Loucy (cell line): Measurements from ENCODE around the gene GRIK2.

Experiments used
- H2AFZ ChIP-seq: fragments of 200-600 bp; sonication (generic); 2 replicates; pipeline ENCODE4 v1.6.0; 2016; ENCODE audit warnings: antibody characterized with exemption, mild to moderate bottlenecking, low read length, moderate library complexity
- H3F3A ChIP-seq: fragments of 200-600 bp; 2 replicates; pipeline ENCODE4 v1.6.0; 2016; ENCODE audit warnings: antibody characterized with exemption, low read depth, mild to moderate bottlenecking
- H3K27me3 ChIP-seq: fragments of 200-600 bp; sonication (generic); 2 replicates; pipeline ENCODE4 v1.6.1; 2014; ENCODE audit warnings: low read length, mild to moderate bottlenecking; ENCODE audit not compliant: insufficient read depth, poor library complexity, severe bottlenecking
- H3K36me3 ChIP-seq: fragments of 200-600 bp; sonication (generic); 2 replicates; pipeline ENCODE4 v1.6.1; 2016; ENCODE audit warnings: low read length; ENCODE audit not compliant: insufficient read depth
- H3K4me1 ChIP-seq: fragments of 200-600 bp; sonication (generic); 2 replicates; pipeline ENCODE4 v1.5.1; 2014; ENCODE audit warnings: low read length, mild to moderate bottlenecking; ENCODE audit not compliant: insufficient read depth, poor library complexity, severe bottlenecking
- H3K4me2 ChIP-seq: fragments of 200-600 bp; sonication (generic); 2 replicates; pipeline ENCODE4 v1.6.0; 2014; ENCODE audit warnings: antibody characterized with exemption, low read length, low read depth, mild to moderate bottlenecking; ENCODE audit not compliant: poor library complexity, severe bottlenecking
- H3K4me3 ChIP-seq: fragments of 200-600 bp; sonication (generic); 2 replicates; pipeline ENCODE4 v1.5.1; 2014; ENCODE audit warnings: low read length, mild to moderate bottlenecking, mixed read lengths; ENCODE audit not compliant: poor library complexity, severe bottlenecking
- H3K79me2 ChIP-seq: fragments of 200-600 bp; sonication (generic); 2 replicates; pipeline ENCODE4 v1.6.1; 2014; ENCODE audit warnings: low read length; ENCODE audit not compliant: insufficient read depth
- H3K9ac ChIP-seq: fragments of 200-600 bp; sonication (generic); 2 replicates; pipeline ENCODE4 v1.6.0; 2014; ENCODE audit warnings: mild to moderate bottlenecking, low read depth, low read length, moderate library complexity; ENCODE audit not compliant: poor library complexity, severe bottlenecking
- H3K9me2 ChIP-seq: fragments of 200-600 bp; sonication (generic); replicated peaks from 2 replicates; pipeline ENCODE4 v1.6.1; 2016; ENCODE audit warnings: low read depth, low read length, mixed read lengths
- H3K9me3 ChIP-seq: fragments of 200-600 bp; sonication (generic); 2 replicates; pipeline ENCODE4 v1.6.1; 2014; ENCODE audit warnings: mild to moderate bottlenecking, antibody characterized with exemption, low read length, low read depth; ENCODE audit not compliant: insufficient read depth
- H4K20me1 ChIP-seq: fragments of 200-600 bp; sonication (generic); 2 replicates; pipeline ENCODE4 v1.6.0; 2014; ENCODE audit warnings: antibody characterized with exemption, low read length, mild to moderate bottlenecking; ENCODE audit not compliant: insufficient read depth, poor library complexity, severe bottlenecking
- CTCF ChIP-seq: fragments of 200-600 bp; sonication (generic); conservative IDR thresholded peaks from 2 replicates; pipeline ENCODE4 v1.5.1; 2014; ENCODE audit warnings: mild to moderate bottlenecking, antibody characterized with exemption, low read length
- EZH2phosphoT487 ChIP-seq: fragments of 200-600 bp; IDR thresholded peaks from 2 replicates; pipeline ENCODE4 v1.6.1; 2018; ENCODE audit warnings: antibody characterized with exemption, mild to moderate bottlenecking, moderate library complexity, borderline replicate concordance

Gene GRIK2

GRCh38 chr6:101847690-101848089, 454.2 kb downstream of the GRIK2 start:
- no peaks in the 10 kb centered on the region for H4K20me1 ChIP-seq
- no peaks in the 10 kb centered on the region for H3K36me3 ChIP-seq
- H3K9me2 ChIP-seq, result no peaks in the 10 kb centered on the region
- H3F3A ChIP-seq, result no peaks in the 10 kb centered on the region
- H3K4me1 ChIP-seq, result no peaks in the 10 kb centered on the region
- TF ChIP-seq CTCF, result no peak
- TF ChIP-seq EZH2phosphoT487, result no peak
- H3K9ac ChIP-seq, result no peak overlapping the region
- no peaks in the 10 kb centered on the region for H3K27me3 ChIP-seq
- no peak overlapping the region for H3K4me2 ChIP-seq
- H3K4me3 ChIP-seq, result no peak overlapping the region
- no peak overlapping the region for H2AFZ ChIP-seq
- no peaks in the 10 kb centered on the region for H3K9me3 ChIP-seq
- H3K79me2 ChIP-seq, result no peaks in the 10 kb centered on the region

- Histone ChIP-seq H3K4me1 (no peaks in the 10 kb centered on the region), H3K9me3 (no peaks in the 10 kb centered on the region), H3K4me3 (no peak overlapping the region), H3K79me2 (no peaks in the 10 kb centered on the region), H4K20me1 (no peaks in the 10 kb centered on the region), H3F3A (no peaks in the 10 kb centered on the region), H3K27me3 (no peaks in the 10 kb centered on the region), H3K36me3 (no peaks in the 10 kb centered on the region), H2AFZ (no peak overlapping the region), H3K4me2 (no peak overlapping the region), H3K9ac (no peak overlapping the region), H3K9me2 (no peaks in the 10 kb centered on the region)
- TF ChIP-seq CTCF (no peak), EZH2phosphoT487 (no peak)
Measured at GRCh38 chr6:101851911-101852310, 458.4 kb downstream of the GRIK2 start.

- Histone ChIP-seq H3K79me2 (no peaks in the 10 kb centered on the region), H3K4me3 (no peak overlapping the region), H3K9me2 (no peaks in the 10 kb centered on the region), H3K4me2 (no peak overlapping the region), H3F3A (no peaks in the 10 kb centered on the region), H4K20me1 (no peaks in the 10 kb centered on the region), H3K4me1 (no peaks in the 10 kb centered on the region), H3K36me3 (no peaks in the 10 kb centered on the region), H2AFZ (no peak overlapping the region), H3K9ac (no peak overlapping the region), H3K27me3 (no peaks in the 10 kb centered on the region), H3K9me3 (no peaks in the 10 kb centered on the region)
- no peak for TF ChIP-seq CTCF
- TF ChIP-seq EZH2phosphoT487, result no peak
Measured at GRCh38 chr6:101853231-101854085, 459.9 kb downstream of the GRIK2 start.
